G401 (cell line): Measurements from ENCODE around the gene METAP2. TPM values are rescaled to one million over a fixed set of nuclear protein-coding genes. Genes with fewer than 3 reads are reported as not detected.

Source experiments
- DNase-seq: peaks from one replicate; pipeline ENCODE4 v3.0.0-alpha.2; 2015; ENCODE audit warnings: low spot score
- in situ Hi-C: cut with HindIII; loops from 2 replicates; pipeline ENCODE4 v1.10.0; 2016; ENCODE audit warnings: low sequenced_read_pairs, mixed read lengths
- total RNA-seq: library from RNA; depleted of rRNA; stranded (reverse); fragments of >200 nt; shearing (Covaris generic); gene quantifications from 2 replicates; pipeline ENCODE4 v1.2.3, GENCODE V29; 2014; rRNA removed

Gene METAP2
- total RNA-seq, 1 experiment from 2014 or later = 91.2 TPM

DNA sequence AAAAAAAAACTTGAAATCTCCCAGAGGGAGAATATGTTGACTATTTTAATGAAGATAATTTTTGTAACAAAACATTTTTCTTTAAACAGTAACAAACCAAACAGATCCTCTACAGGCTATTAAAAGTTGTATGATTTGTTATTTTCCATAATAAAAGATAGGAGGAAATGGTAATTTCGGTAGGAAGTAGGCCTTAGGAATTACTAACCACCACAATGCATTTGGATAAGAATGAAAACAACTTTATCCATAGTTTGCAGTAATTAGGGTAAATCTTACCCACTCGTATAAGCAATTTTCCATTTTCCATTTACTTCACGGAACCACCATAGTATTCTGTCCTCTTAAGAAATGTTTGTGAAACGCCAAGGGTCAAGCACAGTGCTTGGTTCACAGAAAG, 71.4 kb downstream of the METAP2 start:
- in situ Hi-C loops = no loop called here
- DNase-seq = no peak

GRCh38 chr12:95545731-95546490, 72.0 kb downstream of the METAP2 start:
- peak; percentile 41 for DNase-seq
- in situ Hi-C loops = no loop called here

DNA sequence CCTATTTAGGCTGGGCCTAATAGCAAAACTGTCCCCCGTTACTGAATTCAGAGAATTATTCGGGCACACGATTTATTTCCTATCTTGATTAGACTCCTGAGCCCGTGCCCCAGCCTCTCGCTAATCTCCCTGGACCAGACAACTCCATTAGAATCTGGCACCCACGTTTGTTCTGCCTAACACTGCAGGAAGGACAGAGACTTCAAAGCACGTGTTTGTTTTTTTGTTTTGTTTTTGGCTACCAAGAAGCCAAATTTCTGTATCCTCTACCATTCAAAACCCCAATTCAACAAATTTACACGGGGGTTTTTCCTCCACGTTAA, 72.5 kb downstream of the METAP2 start:
- in situ Hi-C loops = no loop called here
- peak; percentile 69 for DNase-seq

DNA sequence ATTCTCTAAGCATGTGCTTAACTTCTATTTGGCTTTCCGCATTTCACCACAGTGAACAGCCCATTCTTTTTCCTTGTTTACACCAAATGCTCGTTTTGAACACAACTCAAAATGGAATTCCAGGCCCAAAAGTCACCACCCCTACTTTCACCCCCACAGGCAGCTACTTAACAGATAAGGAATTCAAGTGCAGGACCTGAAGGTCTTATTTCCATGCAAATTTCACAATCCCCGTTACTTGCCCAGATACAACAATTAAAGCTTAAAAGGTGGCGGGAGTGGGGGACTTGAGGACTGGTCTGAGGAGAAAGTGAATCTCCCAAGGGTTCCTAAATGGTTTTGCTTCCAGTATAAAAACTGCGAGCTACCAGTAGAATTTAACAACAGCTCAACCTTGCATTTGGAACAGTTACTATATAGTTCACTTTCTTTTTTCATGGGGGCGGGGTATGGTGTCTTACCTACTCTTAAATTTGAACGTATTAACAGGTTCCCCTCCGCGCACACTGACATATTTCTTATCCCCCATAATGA, 73.6 kb downstream of the METAP2 start:
- in situ Hi-C loops = no loop called here
- peak; percentile 66 for DNase-seq

DNA sequence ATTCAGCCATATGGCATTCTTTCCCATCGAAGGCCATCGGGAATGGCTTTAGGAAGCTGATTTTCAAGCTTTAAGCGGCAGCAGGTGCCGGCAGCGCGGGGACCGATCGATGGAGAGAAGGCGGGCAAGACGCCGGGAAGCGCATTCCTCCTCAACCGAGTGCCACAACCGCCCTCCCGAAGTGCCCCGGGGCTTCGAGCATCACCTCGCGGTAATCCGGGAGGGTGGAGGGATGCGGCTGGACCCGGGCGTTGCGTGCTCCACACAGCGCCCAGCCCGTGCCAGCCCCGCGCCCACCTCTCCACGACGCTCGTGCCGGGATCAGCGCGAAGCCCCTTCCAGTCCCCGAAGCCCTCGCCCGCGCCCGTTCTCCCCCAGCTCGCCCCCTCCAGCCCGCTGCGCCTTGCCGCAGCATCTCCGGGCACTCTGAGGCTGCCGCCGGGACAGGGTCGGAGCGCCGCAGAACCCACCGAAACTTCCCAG, 74.1 kb downstream of the METAP2 start:
- in situ Hi-C loops = no loop called here
- peak; percentile 65 for DNase-seq

GRCh38 chr12:95548539-95549391, 74.8 kb downstream of the METAP2 start:
- peak; percentile 72 for DNase-seq
- in situ Hi-C loops = no loop called here

- DNase-seq = no peak
- in situ Hi-C loops = no loop called here
Observed at GRCh38 chr12:95549392-95550084, 75.6 kb downstream of the METAP2 start.

- in situ Hi-C loops = no loop called here
Observed at GRCh38 chr12:95551305-95551704, 77.4 kb downstream of the METAP2 start, which contains the start of gene USP44. USP44 (minus strand) TSS chr12:95551476; CDS start chr12:95534256, 17,220 bp downstream.

DNA sequence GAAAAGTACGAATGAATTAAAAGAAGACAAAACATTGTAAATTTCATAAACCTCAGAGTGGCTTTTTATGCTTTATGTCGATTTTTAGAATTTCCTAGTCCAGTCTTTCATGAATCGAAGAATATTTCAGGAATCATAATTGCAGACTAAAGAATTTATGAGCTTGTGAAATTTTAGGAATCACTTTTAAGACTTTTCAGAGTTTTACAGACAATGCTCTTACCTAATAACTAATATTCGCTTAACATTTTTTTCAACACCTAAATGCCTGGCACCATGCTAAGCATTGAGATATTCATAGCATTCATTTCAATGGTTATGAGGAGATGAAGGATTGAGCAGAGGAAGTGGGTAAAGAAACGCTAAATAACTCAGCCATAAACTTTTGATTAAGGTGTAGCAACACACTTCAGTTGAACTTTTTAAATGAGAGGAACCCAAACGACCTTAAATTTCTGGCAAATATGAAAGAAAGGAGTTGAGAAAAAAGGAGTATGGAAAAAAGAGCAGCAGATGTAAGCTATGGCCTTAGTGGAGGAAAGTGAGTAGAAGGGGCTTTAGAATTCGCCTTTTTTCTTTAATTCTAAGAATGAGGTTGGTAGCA, 78.1 kb downstream of the METAP2 start:
- in situ Hi-C loops = no loop called here
- no peak for DNase-seq

More at GRCh38 chr12:95551305-95551704, 77.4 kb downstream of the METAP2 start, which contains the start of gene USP44:
- DNase-seq = no peak

DNA sequence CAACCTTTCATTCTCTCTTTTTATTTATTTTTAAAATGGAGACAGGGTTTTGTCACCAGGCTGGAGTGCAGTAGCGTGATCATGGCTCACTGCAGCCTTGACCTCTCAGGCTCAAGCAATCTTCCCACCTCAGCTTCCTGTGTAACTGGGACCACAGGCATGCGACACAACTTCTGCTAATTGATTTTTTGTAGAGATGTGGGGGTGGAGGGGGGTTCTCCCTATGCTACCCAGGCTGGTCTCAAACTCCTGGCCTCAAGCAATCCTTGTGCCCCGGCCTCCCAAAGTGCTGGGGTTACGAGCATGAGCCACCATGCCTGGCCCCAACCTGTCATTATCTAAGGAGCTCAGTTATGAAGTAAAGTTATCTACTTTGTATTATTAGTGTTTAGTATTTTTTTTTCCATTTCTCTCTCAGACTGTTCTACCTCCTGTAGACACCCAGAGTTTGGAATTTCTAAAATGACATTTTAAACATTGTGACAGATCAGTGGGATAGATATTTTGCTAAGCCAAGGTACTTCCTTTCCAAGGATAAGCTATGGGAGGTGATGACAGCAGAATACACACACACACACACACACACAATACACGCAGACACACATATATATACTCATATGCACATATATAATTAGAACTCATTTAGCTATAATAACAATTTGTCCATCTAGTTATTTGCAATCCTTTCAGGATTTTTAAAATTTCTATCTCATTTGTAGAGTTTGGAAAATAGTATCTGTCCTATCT, 79.4 kb downstream of the METAP2 start:
- DNase-seq = no peak
- in situ Hi-C loops = no loop called here

DNA sequence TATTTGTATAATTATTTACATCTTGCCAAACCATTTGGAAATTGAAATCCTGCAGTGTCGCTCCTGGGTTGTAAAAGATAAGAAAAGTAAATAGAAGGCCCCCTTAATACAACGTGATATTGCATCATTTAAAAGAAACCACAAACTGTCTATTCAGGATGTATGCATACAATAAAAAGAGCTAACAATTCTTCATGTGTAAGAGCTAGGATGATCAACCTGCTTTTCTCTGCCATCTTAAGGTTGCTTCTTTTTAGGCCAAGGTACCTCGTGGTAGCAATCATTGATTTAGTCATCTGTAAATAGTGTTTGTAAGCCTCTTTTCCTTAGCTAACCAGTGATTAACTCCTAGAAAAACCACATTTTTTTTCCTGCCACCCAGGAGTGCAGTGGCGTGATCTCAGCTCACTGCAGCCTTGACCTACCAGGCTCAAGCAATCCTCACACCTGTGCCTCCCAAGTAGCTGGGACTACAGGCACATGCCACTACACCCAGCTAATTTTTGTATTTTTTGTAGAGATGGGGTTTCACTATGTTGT, 80.7 kb downstream of the METAP2 start:
- in situ Hi-C loops = no loop called here
- DNase-seq = no peak

DNA sequence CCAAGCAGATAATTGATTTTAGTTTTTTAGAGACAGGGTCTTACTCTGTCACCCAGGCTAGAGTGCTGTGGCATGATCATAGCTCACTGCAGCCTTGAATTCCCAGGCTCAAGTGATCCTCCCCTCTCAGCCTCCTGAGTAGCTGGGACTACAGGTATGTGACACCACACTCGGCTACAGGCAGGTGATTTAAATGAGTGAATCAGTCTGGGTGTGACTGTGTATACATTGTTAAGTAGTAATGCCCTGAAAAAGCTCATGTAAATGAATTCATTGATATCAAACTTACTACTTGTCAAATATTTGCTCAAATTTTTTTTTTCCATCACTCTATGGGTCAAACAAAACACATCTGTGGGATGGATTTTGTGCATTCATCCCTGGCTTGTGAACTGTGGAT, 83.7 kb downstream of the METAP2 start:
- DNase-seq = no peak
- in situ Hi-C loops = no loop called here

Other genes starting within 250 kb of the METAP2 start
- 0.34 and 4.2 TPM in 2 replicates for gene USP44, start 77.3 kb downstream of the METAP2 start, total RNA-seq